Measurements from ENCODE around the gene MMEL1.
"Not testable (repeated sequence)": the region's sequence is repeated elsewhere in the genome, so short reads cannot be mapped to it uniquely, and the experiment has no call there.

MMEL1 gene

GRCh38 chr1:2632561-2633361, at the start of gene MMEL1:
TSS of gene MMEL1 (minus strand) at chr1:2633016. CDS start at chr1:2629484, 3,532 bp downstream.
- DNase-seq: no peak

- not testable (repeated sequence) for DNase-seq
Observed at GRCh38 chr1:2676726-2677125, 43.9 kb upstream of the MMEL1 start.

- not testable (repeated sequence) for DNase-seq
Observed at GRCh38 chr1:2671656-2672055, 38.8 kb upstream of the MMEL1 start.

- not testable (repeated sequence) for DNase-seq
Observed at GRCh38 chr1:2659806-2660205, 27.0 kb upstream of the MMEL1 start.

GRCh38 chr1:2657909-2658308, 25.1 kb upstream of the MMEL1 start:
- not testable (repeated sequence) for DNase-seq

- not testable (repeated sequence) for DNase-seq
Observed at GRCh38 chr1:2657124-2657523, 24.3 kb upstream of the MMEL1 start.

GRCh38 chr1:2655598-2656434, 23.0 kb upstream of the MMEL1 start:
- DNase-seq: not testable (repeated sequence)

- not testable (repeated sequence) for DNase-seq
Observed at GRCh38 chr1:2654443-2654948, 21.7 kb upstream of the MMEL1 start.

GRCh38 chr1:2653741-2654442, 21.1 kb upstream of the MMEL1 start:
- DNase-seq: not testable (repeated sequence)

- not testable (repeated sequence) for DNase-seq
Observed at GRCh38 chr1:2652926-2653571, 20.2 kb upstream of the MMEL1 start.

- not testable (repeated sequence) for DNase-seq
Observed at GRCh38 chr1:2652152-2652925, 19.5 kb upstream of the MMEL1 start.

- no peak for DNase-seq
Observed at GRCh38 chr1:2650967-2651645, 18.3 kb upstream of the MMEL1 start.

- no peak for DNase-seq
Observed at GRCh38 chr1:2646837-2647236, 14.0 kb upstream of the MMEL1 start.

- DNase-seq: no peak
Observed at GRCh38 chr1:2645776-2646175, 13.0 kb upstream of the MMEL1 start.

- DNase-seq: no peak
Observed at GRCh38 chr1:2645143-2645542, 12.3 kb upstream of the MMEL1 start.

- no peak for DNase-seq
Observed at GRCh38 chr1:2644591-2645101, 11.8 kb upstream of the MMEL1 start.

- no peak for DNase-seq
Observed at GRCh38 chr1:2644171-2644570, 11.4 kb upstream of the MMEL1 start.

GRCh38 chr1:2643414-2644077, 10.7 kb upstream of the MMEL1 start:
- DNase-seq: no peak

GRCh38 chr1:2642560-2643413, 10.0 kb upstream of the MMEL1 start:
- DNase-seq: peak; percentile 83
